Mucosa of gallbladder (tissue), 1 donor: ENCODE data around the gene CDC42. TPM values are rescaled to one million over a fixed set of nuclear protein-coding genes. Genes with fewer than 3 reads are reported as not detected.
A peak's percentile ranks its signal among the peaks of the same experiment; 100 is the strongest.

Experiments
- DNase-seq: peaks from one replicate; pipeline ENCODE4 v3.0.0-alpha.2; 2020; ENCODE audit warnings: low spot score
- total RNA-seq: library from RNA; stranded (reverse); gene quantifications from one replicate; pipeline ENCODE4 v1.2.1, GENCODE V29; 2021
- donor health status: DM: no; HTN: no; CAD: no.

CDC42 gene
- total RNA-seq, 1 donor from 2014 or later = 273 TPM

- DNase-seq = no peak
Observed at GRCh38 chr1:22037520-22037919, 15.0 kb upstream of the CDC42 start.

- DNase-seq = no peak
Observed at GRCh38 chr1:22038036-22038435, 14.5 kb upstream of the CDC42 start.

GRCh38 chr1:22039594-22040285 lies 12.8 kb upstream of the CDC42 start:
- peak; percentile 72 for DNase-seq

DNA sequence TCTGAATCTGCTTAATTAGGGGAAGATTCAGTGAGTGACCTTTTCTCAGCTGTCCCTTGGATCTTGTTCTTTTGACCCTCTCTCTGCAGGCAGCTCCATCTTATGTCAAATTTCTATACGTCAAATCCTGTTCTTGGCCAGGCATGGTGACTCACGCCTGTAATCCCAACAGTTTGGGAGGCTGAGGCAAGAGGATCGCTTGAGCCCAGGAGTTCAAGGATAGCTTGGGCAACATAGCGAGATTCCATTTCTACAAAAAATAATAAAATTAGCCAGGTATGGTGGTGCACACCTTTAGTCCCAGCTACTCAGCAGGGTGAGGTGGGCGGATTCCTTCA lies 12.3 kb upstream of the CDC42 start:
- DNase-seq = no peak

DNA sequence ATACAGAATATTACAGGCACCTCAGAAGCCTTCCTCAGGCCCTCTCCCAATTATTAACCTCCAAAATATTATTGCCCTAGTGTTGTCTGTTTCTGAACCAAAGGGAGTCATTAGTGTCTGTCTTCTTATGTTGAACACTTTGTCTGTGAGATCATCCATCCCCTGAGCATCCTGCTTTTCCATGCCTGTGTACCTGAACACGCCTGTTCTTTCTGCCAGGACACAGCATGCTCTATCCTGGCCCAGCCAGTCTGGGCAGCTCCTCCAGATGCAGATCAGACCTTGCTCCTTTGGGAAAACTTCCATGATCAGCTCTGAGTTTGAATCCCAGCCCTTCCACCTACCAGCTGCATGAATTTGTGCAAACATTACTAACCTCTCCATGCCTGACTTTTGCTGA lies 11.0 kb upstream of the CDC42 start:
- DNase-seq = no peak

DNA sequence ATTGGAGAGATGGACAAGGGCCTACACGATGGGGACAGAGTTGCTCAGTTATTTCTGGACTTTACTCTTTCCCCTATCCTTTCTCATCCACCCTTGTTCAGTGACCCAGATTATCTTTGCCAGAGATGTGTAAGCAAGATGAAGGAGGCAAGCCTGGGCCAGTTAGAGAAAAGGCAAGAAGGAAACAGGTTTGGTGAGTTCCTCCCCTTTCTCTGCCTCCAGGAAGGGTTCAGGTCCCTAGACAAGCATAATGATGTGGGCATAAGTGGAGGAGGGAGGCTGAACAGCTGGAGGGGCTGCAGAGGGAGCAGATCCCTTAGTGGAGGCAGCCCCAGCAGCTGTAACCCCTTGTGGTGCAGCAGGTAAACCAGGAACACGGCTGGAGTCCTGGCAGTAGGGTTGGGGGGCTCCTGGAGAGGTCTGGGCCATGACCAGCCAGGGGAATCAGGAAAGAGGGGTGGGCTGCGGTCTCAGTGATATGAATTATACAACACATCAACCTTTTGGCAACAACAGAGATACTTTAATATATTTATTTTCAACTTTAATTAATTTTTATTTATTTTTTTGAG lies 9.2 kb upstream of the CDC42 start:
- DNase-seq = peak; percentile 49

DNA sequence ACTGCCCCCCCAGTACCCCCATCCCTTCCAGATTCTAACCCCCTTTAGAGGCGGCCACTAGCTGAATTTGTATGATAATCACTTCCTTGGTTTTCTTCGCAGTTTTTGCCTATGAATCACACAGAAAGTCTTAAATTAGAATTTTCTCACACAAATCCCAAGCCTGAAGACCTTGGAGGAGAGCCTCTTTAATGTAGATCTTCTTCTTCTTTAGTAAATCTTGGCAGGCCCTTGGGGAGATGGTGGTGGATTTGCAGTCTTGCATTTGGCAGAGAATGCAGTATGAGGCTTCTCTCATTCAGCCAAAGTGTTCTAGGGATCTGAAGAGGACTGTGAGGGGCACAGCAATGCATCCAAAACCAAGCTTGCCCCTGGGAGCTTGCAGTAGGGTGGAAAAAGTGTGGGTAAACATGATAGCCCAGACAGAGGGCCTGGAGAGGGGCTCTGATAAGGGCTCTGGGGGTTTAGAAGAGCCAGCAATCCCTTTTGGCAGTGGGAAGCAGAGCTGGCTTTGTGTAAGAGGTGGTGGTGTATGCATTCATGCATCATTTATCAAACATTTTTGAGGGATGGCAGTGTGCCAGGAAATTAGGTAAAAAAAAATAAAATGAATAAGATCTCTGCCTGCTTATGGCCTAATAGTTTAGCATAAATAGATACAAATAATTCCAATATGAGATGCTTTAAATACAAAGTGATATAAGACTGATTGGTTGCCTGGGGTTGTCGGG lies 7.7 kb upstream of the CDC42 start:
- DNase-seq = no peak

GRCh38 chr1:22045604-22046228 lies 6.8 kb upstream of the CDC42 start:
- DNase-seq = no peak

DNA sequence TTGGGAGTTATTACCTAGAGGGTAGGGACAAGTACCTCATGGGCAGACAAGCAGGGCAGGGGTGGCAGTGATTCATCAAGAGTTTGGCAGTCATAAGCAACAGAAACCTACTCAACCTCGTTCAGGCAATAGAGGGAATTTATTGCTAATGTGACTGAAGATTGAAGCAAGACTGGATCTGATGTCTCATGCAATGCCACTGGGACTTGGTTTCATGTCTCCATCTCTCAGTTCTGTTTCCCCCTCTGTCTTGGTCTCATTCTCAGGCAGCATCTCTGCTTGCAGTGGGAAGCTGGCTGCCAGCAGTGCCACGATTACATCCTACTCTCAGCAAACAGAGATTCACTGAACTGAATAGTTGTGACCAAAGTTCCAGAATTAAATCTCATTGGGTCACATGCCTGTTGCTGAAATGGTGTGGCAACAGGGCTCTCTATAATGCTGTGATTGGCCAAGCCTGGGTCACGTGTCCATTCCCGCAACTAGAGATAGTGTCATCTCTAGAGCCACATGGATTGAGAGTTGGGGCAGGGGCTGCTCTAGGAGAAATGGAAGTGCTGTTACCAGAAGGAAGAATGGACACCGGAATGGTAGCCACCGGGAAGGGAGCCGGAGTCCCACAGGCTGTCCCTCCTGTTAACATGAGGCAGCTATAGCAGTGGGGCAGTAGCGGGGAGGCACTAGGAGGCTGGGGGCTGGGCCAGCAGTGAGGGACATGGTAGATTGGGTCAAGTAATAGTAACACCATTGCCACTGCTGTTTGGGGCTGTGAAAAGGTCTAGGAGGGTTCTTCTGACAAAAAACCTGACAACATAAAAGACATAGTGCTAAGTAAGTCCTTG lies 3.9 kb upstream of the CDC42 start:
- DNase-seq = no peak

GRCh38 chr1:22050330-22050729 lies 2.2 kb upstream of the CDC42 start:
- no peak for DNase-seq

DNA sequence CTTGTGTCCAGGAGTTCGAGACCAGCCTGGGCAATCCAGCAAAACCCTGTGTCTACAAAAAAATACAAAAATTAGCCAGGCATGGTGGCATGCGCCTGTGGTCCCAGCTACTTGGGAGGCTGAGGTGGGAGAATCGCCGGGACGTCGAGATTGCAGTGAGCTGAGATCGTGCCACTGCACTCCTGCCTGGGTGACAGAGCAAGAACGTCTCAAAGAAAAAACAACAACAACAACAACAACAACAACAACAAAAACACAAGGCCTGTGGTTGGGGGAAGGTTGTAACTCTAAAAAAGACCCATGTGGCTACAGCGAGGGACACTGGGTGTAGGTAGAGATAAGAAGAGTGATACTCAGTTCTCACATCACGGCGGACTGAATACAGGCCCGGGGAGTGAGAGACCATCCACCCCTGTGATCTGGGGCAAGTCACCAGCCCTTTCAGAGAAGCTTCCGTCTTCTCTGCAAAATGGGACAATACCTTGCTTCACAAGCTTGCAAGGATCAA lies 848 bp upstream of the CDC42 start:
- no peak for DNase-seq

- peak; percentile 34 for DNase-seq
Observed at GRCh38 chr1:22053017-22053860, 730 bp downstream of the CDC42 start.

DNA sequence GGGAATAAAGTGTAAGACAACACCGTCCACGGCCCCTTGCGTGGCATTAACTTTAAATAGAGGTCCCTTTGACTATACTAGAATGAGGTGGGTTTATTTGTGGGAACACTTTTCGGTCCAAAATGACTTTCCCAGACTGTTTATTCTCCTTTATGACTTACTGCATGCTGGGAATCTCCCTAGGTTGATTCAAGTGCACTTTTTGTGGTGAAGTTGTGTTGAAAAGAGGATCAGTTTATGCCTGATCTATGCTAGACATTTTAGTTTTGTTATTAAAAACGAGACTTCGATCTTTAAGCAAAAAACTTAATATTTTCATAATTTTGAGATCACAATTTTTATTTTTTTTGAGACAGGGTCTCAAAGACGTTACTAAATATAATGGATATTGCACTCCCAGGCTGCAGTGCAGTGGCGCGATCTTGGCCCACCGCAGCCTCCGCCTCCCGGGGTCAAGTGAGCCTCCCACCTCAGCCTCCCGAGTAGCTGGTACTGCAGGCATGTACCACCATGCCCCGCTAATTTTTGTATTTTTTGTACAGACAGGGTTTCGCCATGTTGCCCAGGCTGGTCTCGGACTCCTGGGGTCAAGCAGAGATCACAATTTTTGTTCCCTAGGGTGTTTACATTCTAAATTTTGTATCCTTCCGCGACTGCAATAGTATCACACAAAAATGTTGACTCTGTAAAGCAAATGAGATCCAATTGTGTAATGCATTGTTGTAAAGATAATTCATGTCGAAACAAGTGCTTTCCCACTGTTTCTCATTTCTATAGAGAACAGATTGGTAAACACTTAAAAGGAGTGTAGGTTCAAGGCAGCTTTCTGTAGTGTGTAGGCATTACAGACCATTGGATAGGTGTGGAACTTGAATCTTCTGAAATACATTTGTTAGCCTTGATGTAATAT lies 1.6 kb downstream of the CDC42 start:
- DNase-seq = no peak

DNA sequence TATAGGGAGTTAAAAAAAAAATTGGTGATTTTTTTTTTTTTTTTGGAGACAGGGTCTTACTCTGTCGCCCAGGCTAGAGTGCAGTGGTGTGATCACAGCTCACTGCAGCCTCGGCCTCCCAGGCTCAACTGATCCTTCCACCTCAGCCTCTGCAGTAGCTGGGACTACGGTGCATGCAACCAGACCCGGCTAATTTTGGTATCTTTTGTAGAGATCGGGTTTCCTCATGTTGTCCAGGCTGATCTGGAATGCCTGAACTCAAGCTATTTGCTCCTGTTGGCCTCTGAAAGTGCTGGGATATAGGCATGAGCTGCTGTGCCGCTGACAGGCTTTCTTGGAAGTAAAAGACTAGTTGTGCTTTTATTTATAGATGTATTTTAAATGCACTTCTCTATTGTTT lies 3.0 kb downstream of the CDC42 start:
- no peak for DNase-seq

- no peak for DNase-seq
Observed at GRCh38 chr1:22056043-22056442, 3.5 kb downstream of the CDC42 start.

- no peak for DNase-seq
Observed at GRCh38 chr1:22056936-22057335, 4.4 kb downstream of the CDC42 start.

- no peak for DNase-seq
Observed at GRCh38 chr1:22057861-22058260, 5.4 kb downstream of the CDC42 start.

GRCh38 chr1:22064751-22065402 lies 12.4 kb downstream of the CDC42 start:
- no peak for DNase-seq

DNA sequence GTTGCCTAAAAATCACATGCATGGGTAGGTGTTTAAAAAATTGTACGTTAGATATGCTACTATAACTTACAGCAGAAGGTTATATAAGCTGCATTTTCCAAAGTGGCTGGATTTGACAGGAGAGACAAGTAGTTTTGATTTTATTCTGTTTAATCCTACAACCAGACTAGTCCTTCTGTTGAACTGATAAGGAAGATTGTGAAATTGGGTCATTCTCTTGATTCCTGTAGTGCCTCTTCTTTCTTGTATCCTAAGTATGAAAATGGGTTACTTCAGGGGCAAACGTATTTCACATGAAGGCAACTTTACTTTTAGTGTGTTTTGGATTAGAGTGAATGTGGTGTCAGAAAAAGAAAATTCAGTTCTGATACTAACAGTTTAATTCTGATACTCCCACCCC lies 19.0 kb downstream of the CDC42 start:
- DNase-seq = no peak
